Nephron progenitor cell (in vitro differentiated cells): ENCODE results near the gene TBX4.
"Not testable (repeated sequence)": the region's sequence is repeated elsewhere in the genome, so short reads cannot be mapped to it uniquely, and the experiment has no call there.

ENCODE experiments used
- DNase-seq: peaks from one replicate; pipeline ENCODE4 v3.0.0; 2021
- H3K27ac Mint-ChIP-seq: 2 replicates; pipeline ENCODE4 v1.8.0; 2021; ENCODE audit warnings: mild to moderate bottlenecking, moderate library complexity, mixed read lengths
- H3K27me3 Mint-ChIP-seq: 2 replicates; pipeline ENCODE4 v1.8.0; 2021; ENCODE audit warnings: mild to moderate bottlenecking, low read depth, mixed read lengths; ENCODE audit not compliant: poor library complexity
- H3K36me3 Mint-ChIP-seq: 2 replicates; pipeline ENCODE4 v1.8.0; 2021; ENCODE audit warnings: low read depth, mixed read lengths
- H3K4me1 Mint-ChIP-seq: 2 replicates; pipeline ENCODE4 v1.8.0; 2021; ENCODE audit warnings: mixed read lengths
- H3K4me3 Mint-ChIP-seq: 2 replicates; pipeline ENCODE4 v1.8.0; 2021; ENCODE audit warnings: mild to moderate bottlenecking, moderate library complexity, mixed read lengths
- H3K9me3 Mint-ChIP-seq: 2 replicates; pipeline ENCODE4 v1.8.0; 2021; ENCODE audit warnings: mild to moderate bottlenecking, moderate library complexity, mixed read lengths
- CTCF ChIP-seq: fragments of 200-600 bp; sonication (generic); IDR thresholded peaks from 2 replicates; pipeline ENCODE4 v1.5.0; 2021; ENCODE audit warnings: antibody characterized with exemption

Gene TBX4

DNA sequence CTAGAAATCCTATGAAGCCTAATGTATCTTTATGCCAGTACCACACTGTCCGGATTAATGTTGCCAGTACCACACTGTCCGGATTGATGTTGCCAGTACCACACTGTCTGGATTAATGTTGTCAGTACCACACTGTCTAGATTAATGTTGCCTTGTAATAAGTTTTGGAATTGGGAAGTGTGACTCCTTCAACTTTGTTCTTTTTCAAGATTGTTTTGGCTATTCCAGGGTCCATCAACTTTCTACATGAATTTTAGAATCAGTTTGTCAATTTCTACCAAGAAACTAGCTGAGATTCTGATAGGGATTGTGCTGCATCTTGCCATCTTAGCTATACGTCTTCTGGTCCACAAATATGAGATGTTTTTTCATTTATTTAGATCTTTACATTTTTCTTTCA is 68.7 kb downstream of the TBX4 start:
- no peak for DNase-seq
- no peaks in the 10 kb centered on the region for H3K9me3 Mint-ChIP-seq
- no peak overlapping the region for H3K4me3 Mint-ChIP-seq
- H3K4me1 Mint-ChIP-seq, result no peaks in the 10 kb centered on the region
- H3K36me3 Mint-ChIP-seq, result no peaks in the 10 kb centered on the region
- H3K27ac Mint-ChIP-seq, result no peak overlapping the region
- TF ChIP-seq CTCF, result no peak
- H3K27me3 Mint-ChIP-seq, result peaks cover 18% of the 10 kb centered on the region

GRCh38 chr17:61522088-61522487 is 69.9 kb downstream of the TBX4 start:
- Mint-ChIP-seq H3K27me3 (peaks cover 16% of the 10 kb centered on the region), H3K27ac (no peak overlapping the region), H3K4me1 (no peaks in the 10 kb centered on the region), H3K9me3 (no peaks in the 10 kb centered on the region), H3K4me3 (no peak overlapping the region), H3K36me3 (no peaks in the 10 kb centered on the region)
- TF ChIP-seq CTCF, result no peak
- DNase-seq, result no peak

GRCh38 chr17:61524319-61524718 is 72.1 kb downstream of the TBX4 start:
- H3K4me3 Mint-ChIP-seq, result no peak overlapping the region
- no peak for TF ChIP-seq CTCF
- DNase-seq, result no peak
- no peak overlapping the region for H3K27ac Mint-ChIP-seq
- peaks cover 12% of the 10 kb centered on the region for H3K27me3 Mint-ChIP-seq
- H3K36me3 Mint-ChIP-seq, result no peaks in the 10 kb centered on the region
- no peaks in the 10 kb centered on the region for H3K9me3 Mint-ChIP-seq
- no peaks in the 10 kb centered on the region for H3K4me1 Mint-ChIP-seq

DNA sequence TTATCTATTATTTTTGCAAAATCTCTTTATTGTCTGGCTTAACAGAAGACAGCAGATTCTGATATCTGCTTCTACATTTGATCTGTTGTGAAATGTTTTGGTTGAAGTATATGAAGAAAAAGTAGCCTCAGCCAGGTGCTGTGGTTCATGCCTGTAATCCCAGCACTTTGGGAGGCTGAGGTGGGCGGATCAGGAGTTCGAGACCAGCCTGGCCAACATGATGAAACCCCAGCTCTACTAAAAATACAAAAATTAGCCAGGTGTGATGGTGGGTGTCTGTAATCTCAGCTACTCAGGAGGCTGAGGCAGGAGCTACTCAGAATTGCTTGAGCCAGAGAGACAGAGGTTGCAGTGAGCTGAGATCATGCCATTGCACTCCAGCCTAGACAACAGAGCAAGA is 75.2 kb downstream of the TBX4 start:
- DNase-seq, H3K4me1 Mint-ChIP-seq, H3K27ac Mint-ChIP-seq, H3K36me3 Mint-ChIP-seq, H3K9me3 Mint-ChIP-seq, H3K4me3 Mint-ChIP-seq: not testable (repeated sequence)
- peaks cover 10% of the 10 kb centered on the region for H3K27me3 Mint-ChIP-seq

DNA sequence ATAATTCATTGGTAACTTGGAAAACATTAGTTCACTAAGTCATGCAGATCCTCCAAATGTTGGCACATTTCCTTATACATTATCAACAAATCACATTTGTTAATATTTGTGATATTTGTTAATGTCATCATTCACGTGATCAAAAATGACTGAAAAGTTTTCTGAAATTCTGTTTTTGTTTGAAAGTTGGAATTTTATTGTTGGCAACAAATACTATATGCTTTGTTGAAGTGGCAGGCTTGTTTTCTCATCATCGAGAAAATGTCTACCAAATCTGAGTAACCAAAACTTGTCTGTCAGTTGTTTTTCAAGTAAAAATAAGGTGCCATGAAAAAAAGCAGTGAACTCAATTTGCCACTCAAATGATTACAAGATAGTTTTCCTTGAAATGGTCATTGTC is 75.9 kb downstream of the TBX4 start:
- Mint-ChIP-seq H3K27ac (no peak overlapping the region), H3K4me1 (peaks cover 15% of the 10 kb centered on the region), H3K9me3 (no peaks in the 10 kb centered on the region), H3K4me3 (no peak overlapping the region), H3K27me3 (peaks cover 10% of the 10 kb centered on the region), H3K36me3 (no peaks in the 10 kb centered on the region)
- TF ChIP-seq CTCF, result no peak
- no peak for DNase-seq

DNA sequence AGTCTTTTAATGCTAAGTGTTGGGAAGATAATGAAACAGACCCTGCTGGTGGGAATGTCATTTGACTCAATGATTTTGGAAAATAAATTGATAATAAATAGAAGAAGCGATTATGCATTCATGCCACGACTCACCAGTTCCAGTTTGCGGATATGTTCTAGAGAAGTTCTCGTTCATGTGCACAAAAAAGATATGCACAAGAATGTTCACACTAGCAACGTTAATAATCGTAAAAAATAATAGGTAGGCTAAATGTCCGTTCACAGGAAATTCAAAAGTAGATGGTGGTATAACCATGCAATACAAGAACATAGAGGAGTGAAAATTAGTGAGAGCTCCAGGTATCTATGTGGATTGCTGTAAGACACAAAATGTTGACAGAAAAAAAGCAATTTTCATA is 79.0 kb downstream of the TBX4 start:
- DNase-seq, result no peak
- Mint-ChIP-seq H3K4me3 (no peak overlapping the region), H3K9me3 (no peaks in the 10 kb centered on the region), H3K27ac (no peak overlapping the region), H3K4me1 (peaks cover 25% of the 10 kb centered on the region), H3K27me3 (peaks cover 2% of the 10 kb centered on the region), H3K36me3 (no peaks in the 10 kb centered on the region)
- no peak for TF ChIP-seq CTCF
